ENCODE results near the gene EFHD2.
"Not testable (repeated sequence)": the region's sequence is repeated elsewhere in the genome, so short reads cannot be mapped to it uniquely, and the experiment has no call there.

GRCh38 chr1:15471067-15471466 lies 61.4 kb downstream of the EFHD2 start:
- not testable (repeated sequence) for TF ChIP-seq CTCF, POLR2AphosphoS5 (IDR thresholded peaks at IDR 0.05)

Data from esophagus muscularis mucosa (tissue), 3 donors.